ENCODE results near the gene PIM3.

DNA sequence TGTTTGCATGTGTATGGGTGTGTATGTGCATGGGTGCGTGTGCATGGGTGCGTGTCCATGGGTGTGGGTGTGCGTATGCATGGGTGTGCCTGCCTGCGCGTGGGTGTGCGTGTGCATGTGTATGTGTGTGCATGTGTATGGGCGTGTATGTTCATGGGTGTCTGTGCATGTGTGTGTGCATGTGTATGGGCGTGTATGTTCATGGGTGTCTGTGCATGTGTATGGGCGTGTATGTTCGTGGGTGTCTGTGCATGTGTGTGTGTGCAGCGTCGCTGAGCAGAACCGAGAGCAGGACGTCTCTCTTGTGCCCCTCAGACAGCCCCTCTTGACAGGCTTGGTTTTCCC lies 38.1 kb downstream of the PIM3 start:
- TF ChIP-seq, protein P1, sequence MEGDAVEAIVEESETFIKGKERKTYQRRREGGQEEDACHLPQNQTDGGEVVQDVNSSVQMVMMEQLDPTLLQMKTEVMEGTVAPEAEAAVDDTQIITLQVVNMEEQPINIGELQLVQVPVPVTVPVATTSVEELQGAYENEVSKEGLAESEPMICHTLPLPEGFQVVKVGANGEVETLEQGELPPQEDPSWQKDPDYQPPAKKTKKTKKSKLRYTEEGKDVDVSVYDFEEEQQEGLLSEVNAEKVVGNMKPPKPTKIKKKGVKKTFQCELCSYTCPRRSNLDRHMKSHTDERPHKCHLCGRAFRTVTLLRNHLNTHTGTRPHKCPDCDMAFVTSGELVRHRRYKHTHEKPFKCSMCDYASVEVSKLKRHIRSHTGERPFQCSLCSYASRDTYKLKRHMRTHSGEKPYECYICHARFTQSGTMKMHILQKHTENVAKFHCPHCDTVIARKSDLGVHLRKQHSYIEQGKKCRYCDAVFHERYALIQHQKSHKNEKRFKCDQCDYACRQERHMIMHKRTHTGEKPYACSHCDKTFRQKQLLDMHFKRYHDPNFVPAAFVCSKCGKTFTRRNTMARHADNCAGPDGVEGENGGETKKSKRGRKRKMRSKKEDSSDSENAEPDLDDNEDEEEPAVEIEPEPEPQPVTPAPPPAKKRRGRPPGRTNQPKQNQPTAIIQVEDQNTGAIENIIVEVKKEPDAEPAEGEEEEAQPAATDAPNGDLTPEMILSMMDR (IDR thresholded peaks at IDR 0.05), result no peak
- TF ChIP-seq POLR2A (IDR thresholded peaks at IDR 0.05), result no peak
